GM12878 (cell line): ENCODE results near the gene SPATS2L.

Source experiments
- BRCA1 ChIP-seq: IDR thresholded peaks from 2 replicates; pipeline ENCODE4 v1.6.1; 2011; ENCODE audit warnings: low read depth, low read length, improper control_type of control experiment
- MXI1 ChIP-seq: fragments of 150-350 bp; IDR thresholded peaks from 2 replicates; pipeline ENCODE4 v1.6.1; 2011; ENCODE audit warnings: low read depth, mild to moderate bottlenecking, inconsistent platforms, low read length, improper control_type of control experiment
- SIX5 ChIP-seq: IDR thresholded peaks from 2 replicates; pipeline ENCODE4 v1.6.1; 2011; ENCODE audit warnings: mild to moderate bottlenecking, low read depth, low read length, moderate library complexity; ENCODE audit not compliant: severe bottlenecking

- no peak for TF ChIP-seq BRCA1
- no peak for TF ChIP-seq MXI1
- TF ChIP-seq SIX5: no peak
These were observed 147.5 kb downstream of the SPATS2L start for GRCh38 chr2:200453853-200454534.
